ENCODE data around the gene MBD3L5. TPM values are rescaled to one million over a fixed set of nuclear protein-coding genes. Genes with fewer than 3 reads are reported as not detected.

MBD3L5 gene
- total and polyA plus RNA-seq, 9 of the 15 experiments (the other 6 are each of a cell fraction or from before 2014, with no cell fraction given): not detected

DNA sequence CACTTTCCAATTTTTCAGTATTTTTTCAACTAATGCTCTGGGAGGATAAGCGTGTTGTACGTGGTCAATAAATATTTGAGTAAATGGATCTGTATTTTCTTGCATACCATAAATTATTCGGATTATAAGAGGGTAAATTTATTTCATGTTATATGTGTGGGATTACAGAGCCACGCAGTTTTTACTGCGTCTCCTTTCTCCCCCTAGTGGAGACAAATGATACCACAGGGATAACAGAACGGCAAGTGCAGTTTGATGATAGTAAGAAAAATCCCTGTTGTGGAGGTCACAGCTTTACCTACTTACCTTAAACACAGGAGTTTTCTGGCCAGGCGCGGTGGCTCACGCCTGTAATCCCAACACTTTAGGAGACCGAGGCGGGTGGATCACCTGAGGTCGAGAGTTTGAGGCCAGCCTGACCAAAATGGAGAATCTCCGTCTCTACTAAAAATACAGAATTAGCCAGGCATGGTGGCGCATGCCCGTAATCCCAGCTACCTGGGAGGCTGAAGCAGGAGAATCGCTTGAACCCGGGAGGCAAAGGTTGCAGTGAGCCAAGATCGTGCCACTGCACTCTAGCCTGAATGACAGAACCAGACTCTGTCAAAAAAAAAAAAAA is 26.0 kb upstream of the MBD3L5 start:
- Histone ChIP-seq H3K4me1 (replicated peaks in 1 of 2; ENCODE audit: control insufficient read depth in 2 of 2, insufficient read depth in 2 of 2, low read length in 2 of 2) (no peaks in the 10 kb centered on the region), H2AFZ (ENCODE audit: low read depth, low read length) (no peak overlapping the region), H3K9me3 (replicated peaks; ENCODE audit: control insufficient read depth, insufficient read depth, low read depth, low read length) (0 out of 2 replicates have a peak, but pooled peaks cover 3% of the 10 kb centered on the region), H3K4me3 (no peak overlapping the region), H3K36me3 (ENCODE audit: control insufficient read depth, insufficient read depth, low read length) (no peaks in the 10 kb centered on the region), H3K9ac (ENCODE audit: insufficient read depth in 1 of 2, low read depth in 2 of 2, low read length in 2 of 2) (no peak overlapping the region), H3K4me2 (ENCODE audit: insufficient read depth, low read length) (no peak overlapping the region), H4K20me1 (replicated peaks; ENCODE audit: control insufficient read depth, insufficient read depth, low read length) (no peaks in the 10 kb centered on the region), H3K79me2 (ENCODE audit: control insufficient read depth, insufficient read depth, low read length) (no peaks in the 10 kb centered on the region), H3K27me3 (ENCODE audit: control insufficient read depth in 2 of 2, insufficient read depth in 2 of 2, low read length in 2 of 2) (no peaks in the 10 kb centered on the region; a peak in 1 of 5 replicates), H3K9me1 (ENCODE audit: control insufficient read depth, insufficient read depth, low read length) (no peaks in the 10 kb centered on the region), H3K27ac (ENCODE audit: extremely low read depth, low read depth, low read length) (no peak overlapping the region)
- ChIA-PET CTCF (ENCODE audit: low intra/inter-chr PET ratio) (interaction anchor here (0.6 kb wide), 1 partner anchor 572 kb away, joined by 3 read pairs; no protein-coding TSS in a partner anchor), POLR2A (no interaction called here)
- no TSS peak for BruUV-seq (replicated peaks)
- WGBS (ENCODE audit: insufficient coverage, low coverage, missing lambda C conversion rate): 4% methylated on average over 17 of the region's 18 CpGs
- in situ Hi-C loops (cut with MboI): no loop called here
- no peak for TF ChIP-seq EWSR1 (IDR thresholded peaks at IDR 0.05; ENCODE audit: borderline replicate concordance, low read depth, partially characterized antibody)
- TF ChIP-seq RAD21 (CRISPR knock-in tag; conservative IDR thresholded peaks at IDR 0.05 in 1 of 2, IDR thresholded peaks at IDR 0.05 in 1 of 2): peak in 1 of 2 experiments; percentile 37; a peak in 2 of 4 replicates
- TF ChIP-seq BCL6 (CRISPR knock-in tag; IDR thresholded peaks at IDR 0.05): no peak
- TF ChIP-seq, protein P1, sequence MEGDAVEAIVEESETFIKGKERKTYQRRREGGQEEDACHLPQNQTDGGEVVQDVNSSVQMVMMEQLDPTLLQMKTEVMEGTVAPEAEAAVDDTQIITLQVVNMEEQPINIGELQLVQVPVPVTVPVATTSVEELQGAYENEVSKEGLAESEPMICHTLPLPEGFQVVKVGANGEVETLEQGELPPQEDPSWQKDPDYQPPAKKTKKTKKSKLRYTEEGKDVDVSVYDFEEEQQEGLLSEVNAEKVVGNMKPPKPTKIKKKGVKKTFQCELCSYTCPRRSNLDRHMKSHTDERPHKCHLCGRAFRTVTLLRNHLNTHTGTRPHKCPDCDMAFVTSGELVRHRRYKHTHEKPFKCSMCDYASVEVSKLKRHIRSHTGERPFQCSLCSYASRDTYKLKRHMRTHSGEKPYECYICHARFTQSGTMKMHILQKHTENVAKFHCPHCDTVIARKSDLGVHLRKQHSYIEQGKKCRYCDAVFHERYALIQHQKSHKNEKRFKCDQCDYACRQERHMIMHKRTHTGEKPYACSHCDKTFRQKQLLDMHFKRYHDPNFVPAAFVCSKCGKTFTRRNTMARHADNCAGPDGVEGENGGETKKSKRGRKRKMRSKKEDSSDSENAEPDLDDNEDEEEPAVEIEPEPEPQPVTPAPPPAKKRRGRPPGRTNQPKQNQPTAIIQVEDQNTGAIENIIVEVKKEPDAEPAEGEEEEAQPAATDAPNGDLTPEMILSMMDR (IDR thresholded peaks at IDR 0.05 in 2 of 3, conservative IDR thresholded peaks at IDR 0.05 in 1 of 3; ENCODE audit: insufficient read depth in 2 of 3, low read depth in 1 of 3, low read length in 3 of 3): peak; percentile 36 to 53 (median 40); a peak in 4 of 6 replicates
- ATAC-seq: no peak
- no peak for FAIRE-seq
- intact Hi-C loops (cut with micrococcal nuclease): no loop called here
- DNase-seq (ENCODE audit: extremely low read depth in 1 of 4, low spot score in 3 of 4): peak; percentile 13 to 23 (median 19)

All from K562 (cell line).